GM19193 (cell line): Measurements from ENCODE around the gene PDE11A.

Source experiments
- POLR2A ChIP-seq: IDR thresholded peaks from 4 replicates; pipeline ENCODE4 v1.6.1; 2011; ENCODE audit not compliant: insufficient read depth, insufficient read length; ENCODE audit errors: extremely low read depth

Gene PDE11A

DNA sequence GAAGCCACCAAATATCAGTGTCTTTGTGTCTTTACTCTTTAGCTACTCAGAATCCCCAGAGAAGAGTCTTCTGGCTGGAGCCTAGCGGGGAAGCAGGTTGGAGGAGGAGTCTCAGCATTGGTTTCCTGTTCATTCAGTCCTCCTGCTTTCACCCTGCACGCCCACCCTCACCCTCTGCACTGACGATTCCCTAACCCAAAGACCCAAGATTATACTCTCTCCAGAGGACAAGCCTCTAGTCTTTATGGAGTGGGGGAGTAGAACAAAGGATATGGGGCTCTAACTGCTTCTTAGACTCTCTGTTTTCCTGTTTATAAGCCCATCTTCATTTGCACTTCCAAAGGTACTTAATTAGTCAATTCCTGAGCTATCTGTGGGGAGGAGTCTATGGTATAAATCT lies 341.2 kb downstream of the PDE11A start:
- no peak for TF ChIP-seq POLR2A

DNA sequence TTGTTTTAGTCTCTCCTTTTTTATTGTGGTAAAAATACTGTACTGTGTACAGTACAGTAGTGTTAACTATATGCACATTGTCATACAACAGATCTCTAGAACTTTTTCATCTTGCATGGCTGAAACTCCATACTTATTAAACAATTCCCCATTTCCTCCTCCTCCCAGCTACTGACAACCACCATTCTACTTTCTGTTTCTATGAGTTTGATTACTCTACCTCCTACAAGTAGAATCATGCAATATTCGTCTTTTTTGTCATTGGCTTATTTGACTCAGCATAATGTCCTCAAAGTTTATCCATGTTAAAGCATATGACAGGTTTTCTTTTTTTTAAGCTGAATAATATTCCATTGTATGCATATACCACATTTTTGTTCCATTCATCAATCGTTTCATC lies 341.8 kb downstream of the PDE11A start:
- TF ChIP-seq POLR2A: no peak

DNA sequence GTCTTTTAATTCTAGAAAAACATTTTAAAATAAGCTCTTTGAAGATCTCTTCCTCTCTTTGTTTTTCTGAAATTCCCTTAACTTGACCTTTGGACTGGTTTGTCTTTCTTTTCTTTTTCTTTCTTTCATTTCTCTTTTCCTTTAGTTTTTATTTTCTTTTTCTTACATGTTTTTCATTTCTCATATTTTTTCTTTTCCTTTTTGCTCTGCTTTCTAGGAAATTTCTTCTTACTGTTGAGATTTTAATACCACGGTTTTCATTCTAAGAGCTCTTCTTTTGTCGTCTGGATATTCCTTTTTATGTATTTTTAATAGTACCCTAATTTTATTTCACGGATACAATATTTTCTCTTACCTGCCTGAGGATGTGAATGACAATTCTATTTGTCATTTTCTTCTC lies 342.2 kb downstream of the PDE11A start:
- no peak for TF ChIP-seq POLR2A

DNA sequence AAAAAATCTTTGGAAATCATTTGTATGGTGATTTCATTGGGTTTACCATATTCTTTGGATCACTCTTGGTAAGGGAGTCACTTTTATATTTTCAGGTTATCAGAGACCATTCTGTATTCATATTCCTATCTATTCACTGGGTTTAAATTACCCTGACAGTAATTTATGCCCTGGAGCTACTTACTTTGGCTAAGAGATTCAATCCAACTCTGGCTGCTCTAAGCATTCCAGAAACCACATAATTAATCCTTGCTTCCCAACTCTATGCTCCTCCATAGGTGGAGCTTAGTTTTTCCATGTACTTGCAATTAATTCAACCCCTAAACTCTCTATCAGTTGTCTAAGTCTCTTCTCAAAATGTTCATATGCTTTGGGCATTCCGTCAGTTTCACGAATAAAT lies 343.7 kb downstream of the PDE11A start:
- no peak for TF ChIP-seq POLR2A

DNA sequence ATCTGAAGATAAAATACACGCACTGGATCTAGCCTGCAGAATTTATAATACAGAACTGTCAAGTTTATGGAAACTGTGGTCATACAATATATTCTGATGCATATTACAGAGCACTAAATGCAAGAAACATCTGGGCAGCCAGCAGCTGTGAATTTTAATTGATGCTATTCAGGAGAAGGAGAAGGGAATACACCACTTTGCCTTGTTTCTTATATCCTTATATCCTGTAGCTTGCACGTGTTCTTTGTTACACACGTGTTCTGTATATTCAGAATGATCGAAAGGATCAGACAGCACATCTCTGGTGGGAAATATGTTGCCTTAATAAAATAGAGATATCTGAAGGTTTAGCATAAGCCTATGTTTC lies 344.2 kb downstream of the PDE11A start:
- TF ChIP-seq POLR2A: no peak

DNA sequence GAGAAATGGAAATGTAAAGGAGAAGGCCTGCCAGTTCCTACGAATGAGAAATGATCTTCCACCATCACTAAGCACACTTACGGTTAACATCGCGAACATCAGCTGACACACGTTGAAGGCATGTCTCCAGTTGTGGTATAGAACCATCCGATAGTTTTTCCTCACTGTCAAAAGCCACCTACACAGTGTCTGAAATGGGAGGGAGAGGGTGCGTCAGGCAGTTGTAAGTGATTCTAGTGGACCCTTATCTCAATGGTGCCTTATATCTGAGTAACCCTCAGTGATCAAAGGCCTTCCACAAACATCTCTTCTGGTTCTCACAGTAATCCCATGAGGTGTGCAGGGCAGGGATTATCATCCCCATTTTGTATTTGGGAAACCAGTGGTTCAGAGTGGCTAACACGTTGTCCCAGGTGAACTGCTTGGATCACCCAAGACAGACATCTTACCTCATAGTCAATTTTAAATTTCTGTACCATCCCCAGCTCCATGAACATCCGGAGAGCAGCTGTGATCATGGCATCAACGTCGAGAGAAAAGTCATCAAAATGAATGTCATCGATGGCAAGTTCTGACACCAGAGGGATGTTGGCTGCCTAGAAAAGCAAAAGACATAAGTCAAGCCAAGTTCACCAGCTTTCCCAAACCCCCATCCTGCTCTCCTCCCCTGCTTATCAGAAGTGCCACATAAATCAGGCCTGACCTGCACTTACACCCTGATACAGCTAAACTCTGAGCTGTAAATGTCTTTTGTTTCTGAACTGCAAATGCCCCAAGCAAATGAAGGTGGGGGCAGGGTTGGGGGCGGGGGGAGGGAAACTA lies 344.8 kb downstream of the PDE11A start:
- no peak for TF ChIP-seq POLR2A

DNA sequence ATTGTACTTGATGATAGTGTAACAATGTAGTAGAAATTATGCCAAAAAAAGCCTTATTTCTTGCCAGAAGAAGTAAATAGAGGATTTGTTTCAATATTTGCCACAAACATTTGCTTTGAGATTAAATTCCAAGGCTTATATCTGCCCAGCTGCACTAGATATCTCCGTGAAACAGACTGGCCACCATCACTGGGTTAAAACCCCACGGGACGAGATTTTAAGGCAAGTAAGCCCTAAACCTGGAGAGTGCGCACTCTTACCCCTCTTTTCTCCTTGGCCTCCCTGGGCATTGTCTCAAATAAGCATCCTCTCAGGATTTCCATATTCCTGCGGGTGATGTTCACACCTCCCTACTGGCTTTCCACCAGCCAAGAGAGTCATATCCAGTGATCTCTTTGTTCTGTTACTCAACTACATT lies 345.6 kb downstream of the PDE11A start:
- no peak for TF ChIP-seq POLR2A

DNA sequence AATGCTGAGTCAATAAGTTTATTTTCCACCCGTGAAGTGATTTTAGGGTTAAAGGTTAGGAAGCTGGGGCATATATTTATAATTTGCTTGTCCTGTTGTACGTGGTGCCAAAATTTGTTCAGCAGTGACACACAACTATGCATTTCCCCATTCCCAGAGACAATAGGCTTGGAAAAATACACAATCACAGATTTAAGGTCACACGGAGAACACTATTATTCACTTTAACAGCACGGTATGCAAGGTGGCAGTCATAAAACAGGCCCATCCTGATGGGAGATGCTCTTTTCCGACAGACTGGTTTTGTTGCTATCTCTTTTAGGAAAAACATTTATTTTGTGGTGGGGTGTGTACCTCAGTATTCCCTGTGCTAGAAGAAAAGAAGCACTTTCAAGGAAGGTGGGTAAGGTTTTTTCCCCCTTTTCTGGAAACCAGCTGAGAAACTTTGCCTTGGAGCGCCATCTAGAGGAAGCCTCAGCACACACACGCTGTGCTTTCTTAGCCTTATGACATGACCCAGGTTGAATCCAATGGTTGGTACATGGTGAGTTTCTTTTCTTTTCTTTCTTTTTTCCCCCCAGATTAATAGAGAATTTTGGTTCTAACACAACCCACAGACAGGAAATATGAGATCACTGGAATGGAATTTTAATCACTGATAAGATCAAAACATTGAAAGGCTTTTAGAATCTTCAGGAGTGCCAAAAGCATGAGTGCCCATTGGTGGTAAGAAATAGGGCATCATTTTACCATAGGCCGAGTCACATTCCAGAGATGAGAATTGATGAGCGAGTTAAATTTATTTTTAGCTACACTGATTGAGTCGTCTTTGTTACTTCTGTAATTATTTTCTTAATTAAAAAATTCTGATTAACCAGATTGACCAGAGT lies 347.9 kb downstream of the PDE11A start:
- no peak for TF ChIP-seq POLR2A

DNA sequence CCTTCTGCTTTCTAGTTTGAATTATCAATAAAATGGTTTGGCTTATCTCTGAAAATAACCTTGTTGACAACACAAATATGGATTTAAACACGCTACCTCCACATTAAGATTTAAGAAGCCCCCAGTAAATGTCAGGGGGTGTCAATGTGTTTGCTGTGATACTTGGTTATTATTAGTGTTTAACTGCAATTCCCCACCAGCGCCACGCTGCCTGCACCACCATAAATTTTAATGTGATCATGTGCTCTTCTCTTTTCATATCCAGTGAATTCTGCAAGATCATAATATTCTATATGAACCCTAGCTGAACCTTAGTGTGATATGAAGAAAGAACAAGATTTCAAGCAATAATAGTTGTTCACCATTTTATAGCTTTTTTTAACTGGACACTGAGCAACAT lies 349.3 kb downstream of the PDE11A start:
- TF ChIP-seq POLR2A: no peak

DNA sequence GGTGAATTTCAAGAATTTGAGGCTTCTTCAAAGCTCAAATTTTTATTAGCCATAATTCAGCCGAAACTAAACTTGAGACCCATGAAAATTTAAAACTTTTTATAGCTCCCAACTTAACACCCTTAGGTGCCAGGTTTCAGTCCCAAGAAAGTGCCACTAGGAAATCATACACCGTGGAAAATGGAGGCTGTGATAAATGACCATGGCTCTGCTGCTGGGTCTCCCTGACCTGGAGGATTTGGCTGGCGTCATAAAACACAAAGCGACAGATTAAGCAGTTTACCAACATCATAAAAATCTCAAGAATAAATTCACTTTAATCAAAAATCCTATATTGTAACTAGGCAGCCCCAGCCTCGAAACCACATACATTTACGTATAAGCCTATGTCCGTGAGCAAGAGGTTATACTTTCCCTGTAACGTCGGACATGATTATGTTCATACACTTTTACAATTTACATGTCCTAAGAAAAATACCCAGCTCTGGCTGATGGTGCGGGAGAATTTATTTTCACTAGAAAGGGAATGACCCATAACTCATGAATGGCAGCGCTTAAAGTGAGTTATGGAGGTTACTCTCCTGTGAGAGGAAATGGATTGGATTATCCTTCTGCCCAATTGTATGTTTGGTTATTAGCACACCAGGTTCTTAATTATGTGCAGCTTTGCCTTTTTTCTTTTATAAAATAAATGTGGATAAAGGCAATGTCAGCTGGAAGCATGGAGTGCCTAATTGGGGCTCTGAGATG lies 350.6 kb downstream of the PDE11A start:
- TF ChIP-seq POLR2A: no peak

DNA sequence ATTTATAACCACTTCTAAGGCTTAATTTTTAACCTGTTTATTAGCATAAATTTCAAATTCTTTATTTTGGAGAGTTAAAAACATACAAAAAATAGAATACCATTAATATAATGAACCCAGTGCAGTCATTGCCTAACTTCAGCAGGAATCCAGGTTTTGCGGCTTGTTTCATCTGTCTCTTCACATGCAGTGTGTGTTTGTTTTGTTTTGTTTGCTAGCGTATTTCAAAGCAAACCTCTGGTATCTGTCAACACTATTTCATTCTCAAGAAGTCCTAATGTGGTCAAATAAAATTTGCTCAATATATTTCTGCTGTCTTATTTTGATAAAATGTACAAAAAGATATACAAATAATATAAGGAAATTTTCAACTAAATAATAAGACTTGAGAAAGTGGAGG lies 351.5 kb downstream of the PDE11A start:
- no peak for TF ChIP-seq POLR2A

DNA sequence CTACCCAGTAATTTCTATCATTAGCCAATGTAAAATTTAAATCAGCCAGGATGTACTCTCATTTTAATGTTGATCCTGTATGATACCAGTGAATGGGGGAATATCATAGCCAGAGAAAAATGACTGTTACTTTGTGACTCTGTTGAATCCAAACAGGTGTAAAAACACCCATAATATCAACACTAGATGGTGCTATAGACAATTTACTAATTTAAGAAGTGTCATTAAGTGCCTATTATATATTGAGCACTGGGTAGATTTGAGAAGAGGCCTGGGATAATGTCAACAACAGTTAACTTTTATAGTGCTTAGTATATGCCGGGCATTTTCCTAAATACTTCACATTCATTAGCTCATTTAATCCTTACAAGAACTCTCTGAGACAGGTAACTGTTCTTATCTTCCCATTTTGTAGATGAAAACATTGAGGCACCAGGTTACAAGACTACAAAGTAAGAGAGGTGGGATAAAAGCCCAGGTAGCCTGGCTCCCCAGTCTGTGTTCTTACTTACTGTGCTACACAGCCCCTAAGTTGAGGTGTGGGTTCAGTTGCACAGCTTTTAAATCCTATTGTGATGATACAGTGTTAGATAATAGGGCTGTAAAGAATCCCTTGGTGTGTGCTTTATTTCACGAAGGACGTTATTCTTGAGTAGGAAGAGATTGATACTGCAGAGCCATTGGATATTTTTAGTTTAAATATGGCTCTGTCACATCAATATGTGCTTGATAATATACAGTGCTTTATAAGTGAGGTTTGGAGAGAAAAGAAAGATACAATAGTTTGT lies 354.6 kb downstream of the PDE11A start:
- TF ChIP-seq POLR2A: no peak

DNA sequence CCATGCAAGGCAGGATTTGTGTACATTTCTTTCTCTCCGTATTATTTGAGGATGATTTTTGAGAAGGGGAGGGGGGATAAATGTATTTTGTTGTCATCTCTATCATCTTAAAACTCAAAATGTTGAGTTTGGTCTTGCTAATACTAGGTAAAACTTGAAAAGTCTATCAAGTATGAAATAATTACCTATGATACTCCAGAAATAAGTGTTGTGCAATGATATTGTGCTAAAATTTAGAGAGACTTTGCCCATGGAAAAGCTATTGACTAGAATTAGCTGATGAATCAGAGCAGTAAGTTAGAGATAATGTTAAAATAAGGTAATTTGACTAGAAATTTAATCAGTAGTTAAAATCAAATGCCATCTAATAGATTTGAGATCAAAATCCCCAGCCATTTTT lies 356.1 kb downstream of the PDE11A start:
- TF ChIP-seq POLR2A: no peak

DNA sequence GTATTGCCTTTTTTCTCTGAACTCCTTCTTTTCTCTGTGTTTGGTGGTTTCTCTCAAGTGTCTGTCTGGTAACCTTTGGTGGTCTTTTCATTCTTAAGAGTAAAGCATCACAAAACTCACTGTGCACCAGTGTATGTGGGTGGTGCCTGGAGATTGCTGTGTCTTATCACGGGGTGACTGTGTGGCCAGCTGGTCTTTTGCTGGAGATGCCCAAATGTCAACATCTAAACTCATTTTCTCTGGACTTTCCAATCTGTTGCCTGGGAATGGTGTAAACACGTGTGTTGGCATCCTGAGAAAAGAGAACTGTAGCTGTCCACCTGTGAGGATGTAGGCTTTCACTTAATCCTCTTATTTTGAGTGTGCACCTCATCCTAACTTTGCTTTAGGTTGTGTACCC lies 356.8 kb downstream of the PDE11A start:
- no peak for TF ChIP-seq POLR2A
